Activated CD4-positive, alpha-beta memory T cell treated with anti-CD3 and anti-CD28 coated beads, Interleukin-2, amount 10 ng/mL, durations not matched to agents 7 days and 5 days (primary cell): Measurements from ENCODE around the gene C2. TPM values are rescaled to one million over a fixed set of nuclear protein-coding genes. Genes with fewer than 3 reads are reported as not detected.
"Not testable (repeated sequence)": the region's sequence is repeated elsewhere in the genome, so short reads cannot be mapped to it uniquely, and the experiment has no call there.

Source experiments
- CTCF ChIA-PET: fragments of 350-600 bp; sonication (Branson Sonifier 250); formaldehyde crosslinking; loops from one replicate; lab custom pipeline; 2021; ENCODE audit warnings: antibody characterized with exemption, inconsistent platforms; lab: Charles Lee
- POLR2A ChIA-PET: fragments of 350-600 bp; sonication (Branson Sonifier 250); formaldehyde crosslinking; loops from one replicate; lab custom pipeline; 2021; ENCODE audit warnings: antibody characterized with exemption; lab: Charles Lee
- DNase-seq: peaks from one replicate; pipeline ENCODE4 v3.0.0-alpha.2; 2020
- H3K27ac Mint-ChIP-seq: one replicate; pipeline ENCODE4 v1.8.0; 2021; ENCODE audit warnings: mild to moderate bottlenecking, mixed read lengths
- H3K27me3 Mint-ChIP-seq: one replicate; pipeline ENCODE4 v1.8.0; 2021; ENCODE audit warnings: mixed read lengths
- H3K36me3 Mint-ChIP-seq: one replicate; pipeline ENCODE4 v1.8.0; 2021; ENCODE audit warnings: low read depth, mixed read lengths
- H3K4me1 Mint-ChIP-seq: one replicate; pipeline ENCODE4 v1.8.0; 2021; ENCODE audit warnings: mixed read lengths
- H3K4me3 Mint-ChIP-seq: one replicate; pipeline ENCODE4 v1.8.0; 2021; ENCODE audit warnings: mild to moderate bottlenecking, mixed read lengths
- H3K9me3 Mint-ChIP-seq: one replicate; pipeline ENCODE4 v1.8.0; 2021; ENCODE audit warnings: mixed read lengths
- total RNA-seq, 2 experiments: library from RNA; stranded (reverse); gene quantifications; one replicate each; pipeline ENCODE4 v1.2.3, GENCODE V29; 2021

The C2 gene
- total RNA-seq, 2 experiments from 2014 or later = 0.45 to 1.0 TPM

GRCh38 chr6:31915756-31916155 is 11.8 kb upstream of the C2 start:
- H3K9me3 Mint-ChIP-seq = no peaks in the 10 kb centered on the region
- ChIA-PET CTCF (no interaction called here), POLR2A (interaction anchor here (0.9 kb wide), 1 partner anchor 37 kb away, joined by 3 read pairs; no protein-coding TSS in a partner anchor)
- no peaks in the 10 kb centered on the region for H3K27me3 Mint-ChIP-seq
- no peaks in the 10 kb centered on the region for H3K36me3 Mint-ChIP-seq
- peaks cover 11% of the 10 kb centered on the region for H3K4me1 Mint-ChIP-seq
- no peak overlapping the region for H3K4me3 Mint-ChIP-seq
- no peak overlapping the region for H3K27ac Mint-ChIP-seq
- DNase-seq = no peak

- no peaks in the 10 kb centered on the region for H3K27me3 Mint-ChIP-seq
- H3K4me3 Mint-ChIP-seq = no peak overlapping the region
- CTCF ChIA-PET = interaction anchor here (0.7 to 1.3 kb wide), 2 partner anchors 14 to 34 kb away, joined by 3 to 5 read pairs; no protein-coding TSS in a partner anchor
- no peaks in the 10 kb centered on the region for H3K36me3 Mint-ChIP-seq
- no peak overlapping the region for H3K27ac Mint-ChIP-seq
- H3K9me3 Mint-ChIP-seq = no peaks in the 10 kb centered on the region
- no peak for DNase-seq
- POLR2A ChIA-PET = no interaction called here
- no peaks in the 10 kb centered on the region for H3K4me1 Mint-ChIP-seq
These were observed 9.3 kb upstream of the C2 start for GRCh38 chr6:31918069-31918720.

GRCh38 chr6:31919624-31920303 is 7.8 kb upstream of the C2 start:
- no peaks in the 10 kb centered on the region for H3K27me3 Mint-ChIP-seq
- H3K36me3 Mint-ChIP-seq = no peaks in the 10 kb centered on the region
- no peaks in the 10 kb centered on the region for H3K4me1 Mint-ChIP-seq
- H3K4me3 Mint-ChIP-seq = no peak overlapping the region
- no peaks in the 10 kb centered on the region for H3K9me3 Mint-ChIP-seq
- POLR2A ChIA-PET = interaction anchor here (0.9 kb wide), 1 partner anchor 33 kb away, joined by 3 read pairs; no protein-coding TSS in a partner anchor
- no peak for DNase-seq
- no peak overlapping the region for H3K27ac Mint-ChIP-seq
- CTCF ChIA-PET = no interaction called here

GRCh38 chr6:31920811-31921210 is 6.7 kb upstream of the C2 start:
- DNase-seq = no peak
- ChIA-PET POLR2A (no interaction called here), CTCF (interaction anchor here (1.3 kb wide), 1 partner anchor 22 kb away, joined by 5 read pairs; no protein-coding TSS in a partner anchor)
- Mint-ChIP-seq H3K4me1 (no peaks in the 10 kb centered on the region), H3K9me3 (no peaks in the 10 kb centered on the region), H3K4me3 (no peak overlapping the region), H3K27ac (no peak overlapping the region), H3K27me3 (no peaks in the 10 kb centered on the region), H3K36me3 (no peaks in the 10 kb centered on the region)

GRCh38 chr6:31922942-31923341 is 4.6 kb upstream of the C2 start:
- no peak overlapping the region for H3K4me3 Mint-ChIP-seq
- no peak for DNase-seq
- no peaks in the 10 kb centered on the region for H3K4me1 Mint-ChIP-seq
- POLR2A ChIA-PET = interaction anchor here (0.8 kb wide), 1 partner anchor 25 kb away, joined by 3 read pairs; no protein-coding TSS in a partner anchor
- H3K27me3 Mint-ChIP-seq = peaks cover 3% of the 10 kb centered on the region
- H3K27ac Mint-ChIP-seq = no peak overlapping the region
- H3K9me3 Mint-ChIP-seq = no peaks in the 10 kb centered on the region
- CTCF ChIA-PET = interaction anchor here (0.9 to 1.6 kb wide), 3 partner anchors 25 to 93 kb away, joined by 4 to 6 read pairs (median 4); partner anchors contain the start of gene EHMT2
- H3K36me3 Mint-ChIP-seq = no peaks in the 10 kb centered on the region

- Mint-ChIP-seq H3K36me3 (no peaks in the 10 kb centered on the region), H3K27me3 (peaks cover 3% of the 10 kb centered on the region), H3K27ac (no peak overlapping the region), H3K4me1 (no peaks in the 10 kb centered on the region), H3K4me3 (no peak overlapping the region), H3K9me3 (no peaks in the 10 kb centered on the region)
- DNase-seq = no peak
- ChIA-PET CTCF (no interaction called here), POLR2A (no interaction called here)
These were observed 550 bp downstream of the C2 start for GRCh38 chr6:31927863-31928671.

GRCh38 chr6:31928672-31928939 is 1.1 kb downstream of the C2 start:
- Mint-ChIP-seq H3K9me3 (no peaks in the 10 kb centered on the region), H3K27ac (no peak overlapping the region), H3K27me3 (peaks cover 3% of the 10 kb centered on the region), H3K4me1 (no peaks in the 10 kb centered on the region), H3K36me3 (no peaks in the 10 kb centered on the region), H3K4me3 (no peak overlapping the region)
- POLR2A ChIA-PET = no interaction called here
- CTCF ChIA-PET = no interaction called here
- no peak for DNase-seq

GRCh38 chr6:31930962-31931361 is 3.4 kb downstream of the C2 start:
- POLR2A ChIA-PET = no interaction called here

GRCh38 chr6:31932137-31932536 is 4.6 kb downstream of the C2 start:
- H3K4me3 Mint-ChIP-seq, H3K9me3 Mint-ChIP-seq, H3K27me3 Mint-ChIP-seq, H3K27ac Mint-ChIP-seq, H3K4me1 Mint-ChIP-seq, POLR2A ChIA-PET, DNase-seq, H3K36me3 Mint-ChIP-seq, CTCF ChIA-PET: not testable (repeated sequence)

More at GRCh38 chr6:31930962-31931361, 3.4 kb downstream of the C2 start:
- Mint-ChIP-seq H3K4me1 (no peaks in the 10 kb centered on the region), H3K9me3 (no peaks in the 10 kb centered on the region), H3K36me3 (no peaks in the 10 kb centered on the region), H3K27ac (no peak overlapping the region), H3K4me3 (no peak overlapping the region), H3K27me3 (peaks cover 3% of the 10 kb centered on the region)
- CTCF ChIA-PET = no interaction called here
- no peak for DNase-seq

GRCh38 chr6:31933537-31933936 is 6.0 kb downstream of the C2 start:
- no peak overlapping the region for H3K4me3 Mint-ChIP-seq
- H3K4me1 Mint-ChIP-seq = no peaks in the 10 kb centered on the region
- peaks cover 2% of the 10 kb centered on the region for H3K27me3 Mint-ChIP-seq
- ChIA-PET POLR2A (no interaction called here), CTCF (no interaction called here)
- DNase-seq = no peak
- no peaks in the 10 kb centered on the region for H3K36me3 Mint-ChIP-seq
- H3K27ac Mint-ChIP-seq = no peak overlapping the region
- H3K9me3 Mint-ChIP-seq = no peaks in the 10 kb centered on the region

GRCh38 chr6:31935021-31935420 is 7.5 kb downstream of the C2 start:
- no peaks in the 10 kb centered on the region for H3K9me3 Mint-ChIP-seq
- POLR2A ChIA-PET = no interaction called here
- peaks cover 2% of the 10 kb centered on the region for H3K27me3 Mint-ChIP-seq
- no peak overlapping the region for H3K27ac Mint-ChIP-seq
- no peaks in the 10 kb centered on the region for H3K36me3 Mint-ChIP-seq
- no peak overlapping the region for H3K4me3 Mint-ChIP-seq
- no peaks in the 10 kb centered on the region for H3K4me1 Mint-ChIP-seq
- no peak for DNase-seq
- CTCF ChIA-PET = interaction anchor here (1.1 kb wide), 1 partner anchor 37 kb away, joined by 4 read pairs; no protein-coding TSS in a partner anchor

- peaks cover 4% of the 10 kb centered on the region for H3K27me3 Mint-ChIP-seq
- CTCF ChIA-PET = no interaction called here
These were observed 8.3 kb downstream of the C2 start for GRCh38 chr6:31935823-31936222.

GRCh38 chr6:31940256-31940664 is 12.7 kb downstream of the C2 start:
- no peaks in the 10 kb centered on the region for H3K4me1 Mint-ChIP-seq
- no peaks in the 10 kb centered on the region for H3K36me3 Mint-ChIP-seq
- peaks cover 17% of the 10 kb centered on the region for H3K27me3 Mint-ChIP-seq
- POLR2A ChIA-PET = no interaction called here
- no peak for DNase-seq
- CTCF ChIA-PET = interaction anchor here (1.4 to 1.9 kb wide), 2 partner anchors 10 to 170 kb away, joined by 6 read pairs; no protein-coding TSS in a partner anchor
- H3K4me3 Mint-ChIP-seq = no peak overlapping the region
- H3K9me3 Mint-ChIP-seq = no peaks in the 10 kb centered on the region
- H3K27ac Mint-ChIP-seq = no peak overlapping the region

More at GRCh38 chr6:31935823-31936222, 8.3 kb downstream of the C2 start:
- Mint-ChIP-seq H3K4me1 (no peaks in the 10 kb centered on the region), H3K4me3 (no peak overlapping the region), H3K36me3 (no peaks in the 10 kb centered on the region), H3K27ac (no peak overlapping the region), H3K9me3 (no peaks in the 10 kb centered on the region)
- POLR2A ChIA-PET = no interaction called here
- DNase-seq = no peak
